ENCODE measurements around the gene NVL. TPM values are rescaled to one million over a fixed set of nuclear protein-coding genes. Genes with fewer than 3 reads are reported as not detected.
A peak's percentile ranks its signal among the peaks of the same experiment; 100 is the strongest.

NVL gene
- total and polyA plus RNA-seq, 2 of the 8 experiments (the other 6 are each of a cell fraction or from before 2014, with no cell fraction given) = 22.7 to 45.8 TPM

- Histone ChIP-seq H3K79me2 (ENCODE audit: control insufficient read depth in 1 of 2, insufficient read depth in 2 of 2, low read length in 2 of 2) (peaks cover 0 to 25% of the 10 kb centered on the region in 2 experiments; a peak in 3 of 4 replicates), H3K4me1 (replicated peaks in 1 of 4; ENCODE audit: control insufficient read depth in 3 of 4, insufficient read depth in 4 of 4, low read length in 3 of 4) (peaks cover 0 to 6% (median 1%) of the 10 kb centered on the region in 4 experiments; a peak in 3 of 7 replicates), H3K27ac (ENCODE audit: low read depth, low read length) (no peak overlapping the region), H4K8ac (ENCODE audit: extremely low read depth, insufficient read depth, low read length) (peak overlapping the region; percentile 25), H3K79me1 (ENCODE audit: low read depth, low read length) (peaks cover 2% of the 10 kb centered on the region; the same call in 1 of the 2 replicates), H3K14ac (ENCODE audit: insufficient read length) (no peak overlapping the region), H3K23me2 (ENCODE audit: low read depth, low read length) (peaks cover 9% of the 10 kb centered on the region; the same call in 1 of the 2 replicates), H3K9ac (replicated peaks in 1 of 4; ENCODE audit: extremely low read depth in 1 of 4, low read depth in 3 of 4, low read length in 3 of 4) (no peak overlapping the region), H3K4me2 (ENCODE audit: insufficient read depth in 1 of 2, low read depth in 2 of 2, low read length in 2 of 2) (no peak overlapping the region), H3K4me3 (ENCODE audit: extremely low read depth in 1 of 4, insufficient read depth in 2 of 4, low read depth in 3 of 4, low read length in 4 of 4) (no peak overlapping the region), H3K23ac (ENCODE audit: insufficient read length) (no peak overlapping the region), H3K9me3 (ENCODE audit: insufficient read depth in 2 of 2, low read depth in 1 of 2, low read length in 1 of 2) (no peaks in the 10 kb centered on the region), H3K36me3 (ENCODE audit: control insufficient read depth in 2 of 4, insufficient read depth in 4 of 4, low read length in 3 of 4) (peaks cover 0 to 1% (median 0%) of the 10 kb centered on the region in 4 experiments; a peak in 1 of 8 replicates), H3K18ac (ENCODE audit: extremely low read depth, low read length) (no peak overlapping the region), H2BK15ac (ENCODE audit: low read length) (no peak overlapping the region; the same call in 1 of the 2 replicates), H3K4ac (replicated peaks; ENCODE audit: insufficient read length, low read depth, low read length) (no peak overlapping the region), H2AK5ac (ENCODE audit: low read depth, low read length) (no peak overlapping the region), H2AFZ (ENCODE audit: low read length) (no peak overlapping the region), H2BK20ac (ENCODE audit: low read length) (no peak overlapping the region), H4K20me1 (replicated peaks in 1 of 2; ENCODE audit: control insufficient read depth in 1 of 2, insufficient read depth in 2 of 2, low read length in 2 of 2) (peaks cover 0 to 5% of the 10 kb centered on the region in 2 experiments), H4K5ac (ENCODE audit: insufficient read length, low read depth, low read length) (no peak overlapping the region), H3K56ac (replicated peaks; ENCODE audit: insufficient read length, low read depth, low read length) (no peak overlapping the region), H3K27me3 (replicated peaks in 1 of 4; ENCODE audit: control insufficient read depth in 3 of 4, extremely low read depth in 1 of 4, insufficient read depth in 3 of 4, low read length in 3 of 4) (no peaks in the 10 kb centered on the region), H2BK120ac (replicated peaks; ENCODE audit: low read depth, low read length) (no peak overlapping the region), H2BK12ac (ENCODE audit: low read depth, low read length) (0 out of 2 replicates have a peak overlapping the region, but pooled peaks have one; percentile 5), H4K91ac (replicated peaks; ENCODE audit: insufficient read length, low read length) (no peak overlapping the region), H2BK5ac (ENCODE audit: low read depth, low read length) (no peak overlapping the region)
- DNase-seq (ENCODE audit: low read depth in 1 of 2, low spot score in 2 of 2) = peak in 1 of 2 experiments; percentile 28
- ChIA-PET CTCF (ENCODE audit: partially characterized antibody) (interaction anchor here (0.7 to 1.6 kb wide), 2 partner anchors 11 to 51 kb away, joined by 4 to 7 read pairs; no protein-coding TSS in a partner anchor), POLR2A (ENCODE audit: partially characterized antibody) (interaction anchor here (0.6 to 1.0 kb wide), 2 partner anchors 12 to 22 kb away, joined by 3 read pairs; no protein-coding TSS in a partner anchor)
- no peak for TF ChIP-seq POLR2A (IDR thresholded peaks at IDR 0.05; ENCODE audit: control extremely low read depth in 1 of 2, low read depth in 2 of 2, low read length in 2 of 2)
- TF ChIP-seq BRCA1 (IDR thresholded peaks at IDR 0.05; ENCODE audit: low read depth, low read length) = no peak
- no peak for FAIRE-seq
- 89% methylated on average over 11 of the region's 11 CpGs; no CpG with 5 or more reads in 1 of the 2 experiments for WGBS, 2 experiments (ENCODE audit: extremely low coverage in 1 of 2, insufficient coverage in 1 of 2, insufficient read length in 1 of 2, insufficient replicate concordance in 2 of 2, low coverage in 1 of 2, low lambda C conversion rate in 2 of 2, missing lambda C conversion rate in 1 of 2)
These were observed 149.1 kb downstream of the NVL start for GRCh38 chr1:224180783-224181452.

Measured in H1 (cell line).